Liver (tissue), 3 donors: Measurements from ENCODE around the gene ATF1.
"Not testable (repeated sequence)": the region's sequence is repeated elsewhere in the genome, so short reads cannot be mapped to it uniquely, and the experiment has no call there.

Experiments used
- EGR1 ChIP-seq, 2 donors: IDR thresholded peaks; 2 replicates each; pipeline ENCODE4 v1.6.1; 2016 to 2018; ENCODE audit warnings: antibody characterized with exemption in 2 of 2, low read depth in 2 of 2
- GABPA ChIP-seq, 2 donors: IDR thresholded peaks in 1 of 2; conservative IDR thresholded peaks in 1 of 2; 2 replicates each; pipeline ENCODE4 v1.6.1; 2016; ENCODE audit warnings: antibody characterized with exemption in 2 of 2, mild to moderate bottlenecking in 1 of 2, moderate library complexity in 1 of 2
- JUND ChIP-seq, 2 donors: IDR thresholded peaks; 2 replicates each; pipeline ENCODE4 v1.6.1; 2016; ENCODE audit warnings: antibody characterized with exemption in 2 of 2
- NR2F2 ChIP-seq: IDR thresholded peaks from 2 replicates; pipeline ENCODE4 v1.6.1; 2016; ENCODE audit warnings: antibody characterized with exemption
- YY1 ChIP-seq: IDR thresholded peaks from 2 replicates; pipeline ENCODE4 v1.6.1; 2016; ENCODE audit warnings: antibody characterized with exemption, mild to moderate bottlenecking
- TF ChIP-seq, protein P1 (sequence below): fragments of 150-350 bp; IDR thresholded peaks from 2 replicates; pipeline ENCODE4 v1.5.1; 2017; ENCODE audit warnings: improper control_type of control experiment, low read depth, low read length; ENCODE audit not compliant: missing input control
- TF ChIP-seq, protein P2 (sequence below): IDR thresholded peaks from 2 replicates; pipeline ENCODE4 v1.6.1; 2016; ENCODE audit warnings: antibody characterized with exemption
- TF ChIP-seq, protein P3 (sequence below): IDR thresholded peaks from 2 replicates; pipeline ENCODE4 v1.6.1; 2016; ENCODE audit warnings: antibody characterized with exemption
- TF ChIP-seq, protein P4 (sequence below): IDR thresholded peaks from 2 replicates; pipeline ENCODE4 v1.6.1; 2016; ENCODE audit warnings: antibody characterized with exemption, mild to moderate bottlenecking
- donor health status: healthy.
- donor health status: healthy.

DNA sequence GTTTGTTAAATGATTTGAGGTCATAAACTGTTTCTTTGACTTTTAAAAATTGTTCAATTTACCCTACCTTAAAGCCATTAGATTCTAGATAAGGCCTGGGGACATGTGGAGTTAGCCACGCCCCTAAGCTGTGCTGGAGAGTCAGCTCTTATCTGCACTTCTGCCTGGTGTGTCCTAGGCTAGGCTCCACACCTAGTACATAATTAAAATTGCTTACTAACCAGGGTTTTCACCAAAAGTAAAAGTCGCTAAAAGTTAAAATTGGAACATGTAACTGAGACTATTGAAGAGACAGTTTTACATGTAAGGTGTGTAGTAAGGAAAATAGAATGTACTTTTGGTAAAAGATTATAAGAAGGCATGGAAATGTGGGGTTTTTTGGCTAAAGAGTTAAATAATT is 4.9 kb downstream of the ATF1 start:
- TF ChIP-seq, protein P1, sequence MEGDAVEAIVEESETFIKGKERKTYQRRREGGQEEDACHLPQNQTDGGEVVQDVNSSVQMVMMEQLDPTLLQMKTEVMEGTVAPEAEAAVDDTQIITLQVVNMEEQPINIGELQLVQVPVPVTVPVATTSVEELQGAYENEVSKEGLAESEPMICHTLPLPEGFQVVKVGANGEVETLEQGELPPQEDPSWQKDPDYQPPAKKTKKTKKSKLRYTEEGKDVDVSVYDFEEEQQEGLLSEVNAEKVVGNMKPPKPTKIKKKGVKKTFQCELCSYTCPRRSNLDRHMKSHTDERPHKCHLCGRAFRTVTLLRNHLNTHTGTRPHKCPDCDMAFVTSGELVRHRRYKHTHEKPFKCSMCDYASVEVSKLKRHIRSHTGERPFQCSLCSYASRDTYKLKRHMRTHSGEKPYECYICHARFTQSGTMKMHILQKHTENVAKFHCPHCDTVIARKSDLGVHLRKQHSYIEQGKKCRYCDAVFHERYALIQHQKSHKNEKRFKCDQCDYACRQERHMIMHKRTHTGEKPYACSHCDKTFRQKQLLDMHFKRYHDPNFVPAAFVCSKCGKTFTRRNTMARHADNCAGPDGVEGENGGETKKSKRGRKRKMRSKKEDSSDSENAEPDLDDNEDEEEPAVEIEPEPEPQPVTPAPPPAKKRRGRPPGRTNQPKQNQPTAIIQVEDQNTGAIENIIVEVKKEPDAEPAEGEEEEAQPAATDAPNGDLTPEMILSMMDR: not testable (repeated sequence)
- not testable (repeated sequence) for TF ChIP-seq YY1; GABPA (IDR thresholded peaks at IDR 0.05 in 1 of 2, conservative IDR thresholded peaks at IDR 0.05 in 1 of 2); JUND (IDR thresholded peaks at IDR 0.05); NR2F2; EGR1 (IDR thresholded peaks at IDR 0.05; ENCODE audit: low read depth in 2 of 2)
- TF ChIP-seq, protein P2, sequence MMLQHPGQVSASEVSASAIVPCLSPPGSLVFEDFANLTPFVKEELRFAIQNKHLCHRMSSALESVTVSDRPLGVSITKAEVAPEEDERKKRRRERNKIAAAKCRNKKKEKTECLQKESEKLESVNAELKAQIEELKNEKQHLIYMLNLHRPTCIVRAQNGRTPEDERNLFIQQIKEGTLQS: not testable (repeated sequence)
- TF ChIP-seq, protein P3, sequence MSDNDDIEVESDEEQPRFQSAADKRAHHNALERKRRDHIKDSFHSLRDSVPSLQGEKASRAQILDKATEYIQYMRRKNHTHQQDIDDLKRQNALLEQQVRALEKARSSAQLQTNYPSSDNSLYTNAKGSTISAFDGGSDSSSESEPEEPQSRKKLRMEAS: not testable (repeated sequence)
- TF ChIP-seq, protein P4, sequence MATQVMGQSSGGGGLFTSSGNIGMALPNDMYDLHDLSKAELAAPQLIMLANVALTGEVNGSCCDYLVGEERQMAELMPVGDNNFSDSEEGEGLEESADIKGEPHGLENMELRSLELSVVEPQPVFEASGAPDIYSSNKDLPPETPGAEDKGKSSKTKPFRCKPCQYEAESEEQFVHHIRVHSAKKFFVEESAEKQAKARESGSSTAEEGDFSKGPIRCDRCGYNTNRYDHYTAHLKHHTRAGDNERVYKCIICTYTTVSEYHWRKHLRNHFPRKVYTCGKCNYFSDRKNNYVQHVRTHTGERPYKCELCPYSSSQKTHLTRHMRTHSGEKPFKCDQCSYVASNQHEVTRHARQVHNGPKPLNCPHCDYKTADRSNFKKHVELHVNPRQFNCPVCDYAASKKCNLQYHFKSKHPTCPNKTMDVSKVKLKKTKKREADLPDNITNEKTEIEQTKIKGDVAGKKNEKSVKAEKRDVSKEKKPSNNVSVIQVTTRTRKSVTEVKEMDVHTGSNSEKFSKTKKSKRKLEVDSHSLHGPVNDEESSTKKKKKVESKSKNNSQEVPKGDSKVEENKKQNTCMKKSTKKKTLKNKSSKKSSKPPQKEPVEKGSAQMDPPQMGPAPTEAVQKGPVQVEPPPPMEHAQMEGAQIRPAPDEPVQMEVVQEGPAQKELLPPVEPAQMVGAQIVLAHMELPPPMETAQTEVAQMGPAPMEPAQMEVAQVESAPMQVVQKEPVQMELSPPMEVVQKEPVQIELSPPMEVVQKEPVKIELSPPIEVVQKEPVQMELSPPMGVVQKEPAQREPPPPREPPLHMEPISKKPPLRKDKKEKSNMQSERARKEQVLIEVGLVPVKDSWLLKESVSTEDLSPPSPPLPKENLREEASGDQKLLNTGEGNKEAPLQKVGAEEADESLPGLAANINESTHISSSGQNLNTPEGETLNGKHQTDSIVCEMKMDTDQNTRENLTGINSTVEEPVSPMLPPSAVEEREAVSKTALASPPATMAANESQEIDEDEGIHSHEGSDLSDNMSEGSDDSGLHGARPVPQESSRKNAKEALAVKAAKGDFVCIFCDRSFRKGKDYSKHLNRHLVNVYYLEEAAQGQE: not testable (repeated sequence)
